Epidermal melanocyte (primary cell): ENCODE results near the gene FBXO3.
"Not testable (repeated sequence)": the region's sequence is repeated elsewhere in the genome, so short reads cannot be mapped to it uniquely, and the experiment has no call there.

ENCODE experiments used
- DNase-seq: peaks from one replicate; pipeline ENCODE4 v3.0.0; 2011; ENCODE audit warnings: low spot score; ENCODE audit not compliant: insufficient read length

FBXO3 gene

DNA sequence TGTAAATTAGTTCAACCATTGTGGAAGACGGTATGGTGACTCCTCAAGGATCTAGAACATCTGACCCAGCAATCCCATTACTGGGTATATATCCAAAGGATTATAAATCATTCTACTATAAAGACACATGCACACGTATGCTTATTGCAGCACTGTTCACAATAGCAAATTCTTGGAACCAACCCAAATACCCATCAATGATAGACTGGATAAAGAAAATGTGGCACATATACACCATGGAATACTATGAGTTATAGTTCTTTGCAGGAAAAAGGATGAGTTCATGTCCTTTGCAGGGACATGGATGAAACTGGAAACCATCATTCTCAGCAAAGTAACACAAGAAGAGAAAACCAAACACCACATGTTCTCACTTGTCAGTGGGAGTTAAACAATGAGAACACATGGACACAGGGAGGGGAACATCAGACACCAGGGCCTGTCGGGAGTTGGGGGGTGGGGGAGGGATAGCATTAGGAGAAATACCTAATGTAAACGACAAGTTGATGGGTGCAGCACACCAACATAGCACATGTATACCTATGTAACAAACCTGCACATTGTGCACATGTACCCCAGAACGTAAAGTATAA, 45.2 kb downstream of the FBXO3 start:
- not testable (repeated sequence) for DNase-seq

DNA sequence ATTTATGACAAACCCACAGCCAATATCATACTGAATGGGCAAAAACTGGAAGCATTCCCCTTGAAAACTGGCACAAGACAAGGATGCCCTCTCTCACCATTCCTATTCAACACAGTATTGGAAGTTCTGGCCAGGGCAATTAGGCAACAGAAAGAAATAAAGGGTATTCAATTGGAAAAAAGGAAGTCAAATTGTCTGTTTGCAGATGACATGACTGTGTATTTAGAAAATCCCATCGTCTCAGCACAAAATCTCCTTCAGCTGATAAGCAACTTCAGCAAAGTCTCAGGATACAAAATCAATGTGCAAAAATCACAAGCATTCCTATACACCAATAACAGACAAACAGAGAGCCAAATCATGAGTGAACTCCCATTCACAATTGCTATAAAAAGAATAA, 46.8 kb downstream of the FBXO3 start:
- not testable (repeated sequence) for DNase-seq

GRCh38 chr11:33725496-33725895, 48.8 kb downstream of the FBXO3 start:
- no peak for DNase-seq

GRCh38 chr11:33724644-33725035, 49.7 kb downstream of the FBXO3 start:
- DNase-seq, result peak; percentile 57

DNA sequence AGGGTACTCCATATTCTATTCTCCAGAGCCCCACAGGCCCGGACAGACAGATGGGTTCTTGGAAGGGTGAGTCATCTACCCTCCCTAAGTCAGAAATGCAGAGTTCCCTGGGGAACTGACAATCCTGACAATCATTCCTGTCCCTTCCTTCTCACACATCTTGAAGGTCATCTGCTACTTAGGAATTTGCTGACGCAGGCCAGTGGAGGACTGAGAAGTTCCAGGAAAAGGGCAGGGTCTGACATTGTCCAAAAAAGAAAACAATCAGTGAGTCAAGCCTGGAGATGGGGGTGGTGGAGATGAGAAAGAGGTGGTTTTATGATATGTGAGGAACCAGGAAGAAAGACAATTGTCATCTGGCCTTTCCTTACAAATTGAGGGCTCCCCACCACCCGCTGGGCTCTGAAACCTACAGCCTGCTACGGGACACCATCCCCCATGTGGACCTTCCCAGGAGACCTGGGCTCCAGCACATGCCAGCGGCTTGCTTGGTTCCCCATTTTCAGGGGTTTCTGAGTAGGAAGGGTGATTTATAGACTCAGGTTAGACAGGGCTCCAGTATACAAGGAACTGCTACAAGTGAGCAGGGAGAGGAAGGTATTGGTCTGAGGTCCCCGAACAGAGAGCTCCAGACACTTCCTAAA, 51.0 kb downstream of the FBXO3 start:
- DNase-seq, result no peak

GRCh38 chr11:33722590-33723234, 51.6 kb downstream of the FBXO3 start:
- DNase-seq, result no peak

DNA sequence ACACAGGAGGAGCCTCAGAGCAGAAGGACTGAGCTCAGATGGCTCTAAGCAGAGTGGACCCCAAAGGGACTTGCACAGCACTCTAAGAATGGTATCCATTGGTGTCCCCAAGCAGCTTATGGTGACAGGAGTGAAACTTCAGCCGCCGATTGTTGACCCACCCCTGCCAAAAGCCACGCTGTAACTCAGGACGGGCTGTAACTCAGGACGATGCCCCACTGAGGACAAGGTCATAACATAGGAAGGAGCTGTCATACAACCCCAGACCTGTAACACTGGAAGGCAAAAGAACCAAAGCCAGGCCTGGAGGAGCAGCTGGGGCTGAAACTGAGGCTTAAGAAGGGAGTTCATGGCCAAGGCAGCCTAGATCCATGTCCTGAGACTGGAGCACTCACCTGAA, 52.3 kb downstream of the FBXO3 start:
- DNase-seq, result no peak

DNA sequence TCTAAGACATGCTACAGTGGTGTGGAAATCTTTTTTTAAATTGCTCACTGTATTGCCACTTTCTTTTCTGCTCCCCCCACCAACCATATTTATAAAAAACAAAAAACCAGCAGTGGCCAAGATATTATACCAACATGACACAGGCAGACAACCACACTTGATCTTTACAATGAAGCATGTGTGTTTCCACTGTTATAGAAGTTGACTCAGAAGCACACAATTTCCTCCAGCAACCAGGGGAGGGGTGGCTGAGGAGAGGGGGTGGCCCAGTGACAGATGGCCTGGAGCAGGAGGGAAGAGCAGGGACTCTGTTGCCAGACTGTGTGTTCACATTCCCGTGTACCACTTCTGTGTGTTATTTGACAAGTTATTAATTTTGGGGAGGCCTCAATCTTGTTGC, 52.9 kb downstream of the FBXO3 start:
- no peak for DNase-seq

GRCh38 chr11:33719587-33719986, 54.7 kb downstream of the FBXO3 start:
- DNase-seq, result no peak

GRCh38 chr11:33718440-33718839, 55.9 kb downstream of the FBXO3 start:
- DNase-seq, result no peak

DNA sequence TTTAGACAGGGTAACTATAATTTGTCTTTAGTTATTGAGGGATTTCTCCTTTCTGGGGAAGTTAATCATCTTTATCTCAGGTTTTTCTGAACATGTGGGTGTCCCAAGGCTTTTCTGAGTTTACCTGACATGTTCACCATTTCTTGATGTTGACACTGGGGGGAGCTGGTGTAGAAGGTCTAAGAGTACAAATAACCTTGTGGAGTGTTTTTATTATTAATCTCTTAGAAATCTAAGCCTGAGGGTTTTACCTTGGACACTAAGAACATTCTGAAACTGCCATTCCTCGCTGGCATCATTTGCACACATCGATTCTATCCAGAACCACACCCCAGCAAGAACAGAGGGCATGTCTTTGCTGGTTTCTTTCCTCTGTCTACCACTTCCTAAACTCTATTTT, 58.1 kb downstream of the FBXO3 start:
- DNase-seq, result no peak

DNA sequence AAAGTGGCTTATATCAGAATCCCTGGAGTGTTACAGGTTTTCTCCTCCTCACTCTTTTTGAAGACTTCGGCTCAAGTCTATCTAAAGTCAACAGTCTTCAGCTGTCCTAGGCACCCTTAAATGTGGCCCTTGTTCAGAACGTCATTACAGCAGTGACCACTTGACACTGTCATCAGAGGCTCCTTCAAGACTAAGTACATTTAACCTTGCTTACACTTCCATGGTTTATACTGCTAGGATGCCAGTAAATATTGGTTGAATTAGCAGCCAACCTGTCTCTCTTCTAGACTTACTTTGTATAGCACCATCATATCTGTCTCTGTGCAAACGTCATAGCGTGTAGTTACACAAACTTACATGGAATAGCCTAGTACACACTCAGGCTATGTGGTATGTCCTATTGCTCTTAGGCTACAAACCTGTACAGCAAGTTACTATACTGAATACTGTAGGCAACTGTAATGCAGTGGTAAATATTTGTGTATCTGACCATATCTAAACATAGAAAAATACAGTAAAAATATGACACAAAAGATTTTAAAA, 60.4 kb downstream of the FBXO3 start:
- DNase-seq, result no peak

DNA sequence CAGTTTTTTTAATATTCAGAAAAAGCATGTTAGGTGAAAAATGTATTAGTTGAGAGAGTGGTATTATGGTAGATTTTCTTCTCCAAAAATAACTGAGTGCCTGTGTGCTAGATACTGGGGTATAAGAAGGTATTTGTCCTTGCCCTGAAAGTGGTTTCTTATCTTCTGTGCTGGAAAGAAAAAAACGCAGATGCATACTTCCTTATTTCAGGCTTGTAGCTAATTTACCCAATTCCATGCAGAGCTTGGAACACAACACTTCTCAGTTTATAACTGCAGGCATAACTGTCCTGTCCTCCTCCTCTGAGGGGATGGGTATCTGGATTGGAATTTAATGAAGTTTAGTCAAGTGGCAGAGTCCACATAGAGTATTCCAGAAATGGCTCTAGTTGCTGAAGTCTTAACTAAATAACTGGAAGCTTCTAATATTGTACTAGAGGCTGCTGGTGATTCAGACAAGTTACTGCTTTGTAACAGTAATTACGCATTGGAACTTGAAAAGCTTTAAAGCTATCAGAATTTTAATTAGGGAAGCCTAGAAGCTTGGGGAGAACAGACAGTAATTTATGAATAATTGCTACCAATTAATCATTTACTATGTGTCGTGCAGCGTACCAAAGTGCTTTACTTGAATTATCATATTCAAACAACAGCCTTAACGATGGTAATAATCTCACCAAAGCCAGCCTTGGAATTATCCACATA, 61.0 kb downstream of the FBXO3 start:
- DNase-seq, result no peak

DNA sequence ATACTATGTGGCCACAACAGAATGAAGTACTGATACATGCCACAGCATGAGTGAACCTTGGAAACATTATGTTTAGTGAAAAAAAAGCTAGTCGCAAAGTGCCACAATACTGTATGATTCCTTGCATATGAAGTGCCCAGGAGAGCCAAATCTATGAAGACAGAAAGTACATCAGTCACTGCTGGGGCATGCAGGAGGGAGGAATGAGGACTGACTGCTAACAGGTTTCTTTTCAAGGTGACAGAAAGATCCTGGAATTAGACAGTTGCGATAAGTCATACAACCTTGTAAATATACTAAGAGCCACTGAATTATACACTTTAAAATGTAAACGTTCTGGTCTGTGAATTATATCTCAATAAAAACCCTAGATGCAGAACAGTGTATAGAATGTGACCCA, 61.9 kb downstream of the FBXO3 start:
- DNase-seq, result no peak

DNA sequence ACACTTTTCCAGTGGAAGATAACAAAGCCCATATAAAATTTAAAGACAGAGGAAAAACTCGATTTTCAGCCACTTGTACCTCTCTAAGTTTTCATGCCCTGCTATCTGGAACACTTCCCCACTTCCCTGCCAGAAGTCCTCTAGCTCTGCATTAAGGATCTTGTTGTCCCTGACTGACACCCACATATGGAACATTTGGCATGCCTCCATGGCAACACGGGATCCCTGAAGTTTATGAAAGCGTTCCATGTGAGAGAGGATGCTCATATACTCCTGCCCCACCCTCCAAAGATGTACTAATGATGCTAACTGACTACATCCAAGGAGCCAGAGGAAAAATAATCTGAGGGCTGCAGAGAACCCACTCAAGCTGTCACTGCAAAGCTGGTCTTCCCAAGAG, 64.9 kb downstream of the FBXO3 start:
- DNase-seq, result no peak

GRCh38 chr11:33708985-33709384, 65.3 kb downstream of the FBXO3 start:
- no peak for DNase-seq

- DNase-seq, result not testable (repeated sequence)
Observed at GRCh38 chr11:33707831-33708230, 66.5 kb downstream of the FBXO3 start.

DNA sequence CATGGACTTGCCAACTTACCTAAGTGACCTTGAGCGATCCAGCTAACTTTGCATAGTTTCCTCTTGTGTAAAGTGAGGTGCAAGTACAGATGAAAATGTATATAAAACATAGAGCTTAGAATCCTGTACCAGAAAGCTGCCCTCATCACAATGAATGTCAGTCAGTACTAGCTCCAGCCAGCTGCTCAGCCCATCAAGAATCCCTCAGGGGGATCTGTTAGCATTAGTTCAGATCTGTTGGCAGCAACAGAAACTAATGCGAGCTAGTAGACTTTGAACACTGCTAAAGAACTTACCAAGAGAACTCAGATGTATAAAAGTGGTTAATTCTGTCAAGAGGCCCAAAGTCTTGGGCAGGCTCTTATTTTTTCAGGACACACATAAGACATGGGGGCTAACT, 67.4 kb downstream of the FBXO3 start:
- DNase-seq, result no peak

DNA sequence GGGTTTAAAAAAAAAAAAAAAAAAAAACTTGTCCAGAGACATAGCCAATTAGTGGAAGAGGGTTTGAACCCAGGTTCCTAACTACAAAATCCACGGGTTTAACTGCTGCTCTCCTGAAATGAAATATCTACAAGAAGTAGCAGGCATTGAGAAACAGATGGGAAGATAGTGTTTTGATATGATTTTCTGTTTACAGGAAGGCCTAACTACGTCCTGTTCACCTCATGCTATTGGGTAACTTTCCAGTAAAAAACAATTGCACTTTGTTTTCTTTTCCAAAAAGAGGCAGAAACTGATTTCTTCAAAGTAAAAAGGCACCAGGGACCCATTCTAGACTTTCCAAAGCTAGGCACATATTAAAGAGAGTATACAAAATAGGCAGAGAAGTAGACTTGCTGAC, 67.8 kb downstream of the FBXO3 start:
- DNase-seq, result no peak

GRCh38 chr11:33704240-33705002, 69.9 kb downstream of the FBXO3 start:
- DNase-seq, result no peak

GRCh38 chr11:33703788-33704187, 70.5 kb downstream of the FBXO3 start:
- DNase-seq, result no peak
